Epithelial cell of esophagus (primary cell): ENCODE measurements around the gene ATXN7.

Experiments used
- DNase-seq: peaks from one replicate; pipeline ENCODE4 v3.0.0; 2010; ENCODE audit warnings: low read depth
- H3K4me3 ChIP-seq: 2 replicates; pipeline ENCODE4 v1.5.1; 2011; ENCODE audit warnings: mild to moderate bottlenecking, low read length, control low read depth
- TF ChIP-seq, protein P1 (sequence below): IDR thresholded peaks from 2 replicates; pipeline ENCODE4 v1.5.1; 2011; ENCODE audit warnings: low read depth, mild to moderate bottlenecking, low read length, control low read depth, inconsistent platforms; ENCODE audit not compliant: insufficient read depth; ENCODE audit errors: missing control alignments

Gene ATXN7

DNA sequence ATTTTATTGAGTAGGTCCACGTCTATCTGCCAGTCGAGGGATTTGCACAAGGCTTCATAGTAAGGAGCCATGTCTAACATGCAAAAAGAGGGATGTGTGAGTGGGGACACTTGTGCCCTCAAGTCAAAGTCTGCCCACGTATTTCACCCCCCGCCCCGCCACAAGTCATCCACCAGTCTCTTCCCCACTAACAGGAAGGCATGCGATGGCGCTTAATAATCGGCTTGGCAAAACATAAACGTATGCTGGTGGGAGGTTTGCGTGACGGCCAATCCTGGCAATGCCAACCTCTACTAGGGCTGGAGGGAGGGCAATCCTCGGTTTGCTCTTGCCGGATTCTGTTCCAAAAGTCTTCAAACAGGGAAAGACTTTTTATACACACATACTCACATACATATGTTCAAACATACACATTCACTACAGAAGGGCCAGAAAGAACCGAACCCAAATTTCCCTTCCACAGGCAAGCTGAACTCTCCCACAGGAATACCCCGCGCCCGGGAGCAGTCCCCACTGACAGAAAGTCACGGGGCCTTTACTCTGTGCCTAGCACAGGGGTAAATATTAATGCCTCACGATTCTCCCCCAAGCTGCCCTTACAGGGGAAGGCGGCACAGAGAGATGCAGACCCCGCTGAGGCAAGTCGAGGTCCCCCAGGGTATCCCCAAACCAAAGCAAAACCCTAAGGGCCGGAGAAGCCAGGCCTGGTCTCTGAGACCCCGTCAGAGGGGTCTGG lies 159.0 kb downstream of the ATXN7 start:
- H3K4me3 ChIP-seq = peak overlapping the region; percentile 95
- TF ChIP-seq, protein P1, sequence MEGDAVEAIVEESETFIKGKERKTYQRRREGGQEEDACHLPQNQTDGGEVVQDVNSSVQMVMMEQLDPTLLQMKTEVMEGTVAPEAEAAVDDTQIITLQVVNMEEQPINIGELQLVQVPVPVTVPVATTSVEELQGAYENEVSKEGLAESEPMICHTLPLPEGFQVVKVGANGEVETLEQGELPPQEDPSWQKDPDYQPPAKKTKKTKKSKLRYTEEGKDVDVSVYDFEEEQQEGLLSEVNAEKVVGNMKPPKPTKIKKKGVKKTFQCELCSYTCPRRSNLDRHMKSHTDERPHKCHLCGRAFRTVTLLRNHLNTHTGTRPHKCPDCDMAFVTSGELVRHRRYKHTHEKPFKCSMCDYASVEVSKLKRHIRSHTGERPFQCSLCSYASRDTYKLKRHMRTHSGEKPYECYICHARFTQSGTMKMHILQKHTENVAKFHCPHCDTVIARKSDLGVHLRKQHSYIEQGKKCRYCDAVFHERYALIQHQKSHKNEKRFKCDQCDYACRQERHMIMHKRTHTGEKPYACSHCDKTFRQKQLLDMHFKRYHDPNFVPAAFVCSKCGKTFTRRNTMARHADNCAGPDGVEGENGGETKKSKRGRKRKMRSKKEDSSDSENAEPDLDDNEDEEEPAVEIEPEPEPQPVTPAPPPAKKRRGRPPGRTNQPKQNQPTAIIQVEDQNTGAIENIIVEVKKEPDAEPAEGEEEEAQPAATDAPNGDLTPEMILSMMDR = no peak
- peak; percentile 51 for DNase-seq

DNA sequence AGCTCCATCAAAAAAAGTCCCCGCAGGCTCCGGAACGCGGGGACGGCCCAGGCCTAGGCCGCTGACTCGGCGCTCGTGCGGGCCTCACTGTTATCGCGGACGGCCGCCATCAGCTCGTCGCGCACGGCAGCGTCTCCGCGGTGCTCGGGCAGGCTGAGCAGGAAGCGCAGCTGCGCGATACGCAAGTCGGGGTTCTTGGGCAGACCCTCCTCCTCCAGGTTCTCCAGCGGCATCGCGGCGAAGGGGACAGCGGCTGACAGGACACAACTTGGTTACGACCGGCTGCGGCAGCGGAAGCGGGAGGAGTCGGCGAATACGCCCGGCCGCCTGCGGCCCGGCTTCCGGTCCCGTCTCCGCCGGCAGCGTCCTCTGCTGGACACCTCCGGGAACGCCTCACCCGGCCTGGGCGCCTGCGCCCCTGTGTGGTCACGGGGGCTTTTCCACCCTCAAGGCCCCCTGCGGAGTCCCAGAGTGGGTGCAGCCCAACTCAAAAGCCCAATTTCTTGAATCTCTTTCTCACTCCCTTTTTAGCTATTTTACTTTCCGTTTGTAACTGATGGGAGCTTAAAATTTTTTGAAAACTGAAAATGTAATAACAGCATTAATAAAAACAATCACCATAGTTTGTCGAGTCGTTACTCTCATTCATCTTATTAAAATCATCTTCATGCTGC lies 159.7 kb downstream of the ATXN7 start, which contains the start of gene PSMD6:
TSS of gene PSMD6 (minus strand) at position 308 of the 674 bp plus-strand sequence. CDS start at position 233, 75 bp downstream.
- H3K4me3 ChIP-seq = peak within 1 kb of the TSS; percentile 95
- DNase-seq = peak; percentile 87
- TF ChIP-seq, protein P1 = peak; percentile 94

DNA sequence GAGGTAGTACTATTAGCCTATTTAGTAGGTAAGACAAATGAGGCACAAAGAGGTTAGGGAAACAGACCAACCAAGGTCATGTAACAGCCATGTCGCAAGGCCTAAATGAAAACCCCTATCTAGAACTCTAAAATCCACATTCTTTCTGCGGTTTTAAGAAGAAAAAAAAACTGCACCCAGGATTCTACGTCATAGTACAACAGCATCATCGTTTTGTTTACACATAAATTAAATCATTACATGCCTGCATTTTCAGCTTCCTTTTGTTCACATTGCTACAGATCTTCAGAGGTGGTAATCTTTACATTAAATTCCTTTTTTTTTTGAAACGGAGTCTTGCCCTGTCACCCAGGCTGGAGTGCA lies 160.2 kb downstream of the ATXN7 start:
- H3K4me3 ChIP-seq = no peak overlapping the region

DNA sequence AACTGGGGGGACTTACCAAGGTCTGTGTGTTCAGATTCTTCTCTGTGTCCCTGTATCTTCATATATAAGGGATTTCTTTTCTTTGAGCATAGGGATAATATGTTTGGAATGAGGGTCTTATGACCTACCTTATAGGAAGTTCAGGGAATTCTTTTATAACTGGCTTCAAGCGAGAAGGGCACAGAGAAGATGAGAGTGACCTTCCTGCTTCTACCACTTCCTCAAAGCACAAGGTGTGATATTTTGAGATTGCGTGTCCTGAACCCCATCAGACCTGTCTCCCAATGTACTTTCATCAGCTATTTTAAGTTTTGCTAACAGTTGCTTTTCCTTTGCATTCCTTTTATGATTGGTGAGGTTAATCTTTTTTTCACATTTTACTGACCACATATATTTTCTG lies 162.7 kb downstream of the ATXN7 start:
- TF ChIP-seq, protein P1 = no peak
- H3K4me3 ChIP-seq = no peak overlapping the region
- DNase-seq = no peak

More for the DNA sequence above, 160.2 kb downstream of the ATXN7 start:
- DNase-seq = no peak
- TF ChIP-seq, protein P1 = no peak

DNA sequence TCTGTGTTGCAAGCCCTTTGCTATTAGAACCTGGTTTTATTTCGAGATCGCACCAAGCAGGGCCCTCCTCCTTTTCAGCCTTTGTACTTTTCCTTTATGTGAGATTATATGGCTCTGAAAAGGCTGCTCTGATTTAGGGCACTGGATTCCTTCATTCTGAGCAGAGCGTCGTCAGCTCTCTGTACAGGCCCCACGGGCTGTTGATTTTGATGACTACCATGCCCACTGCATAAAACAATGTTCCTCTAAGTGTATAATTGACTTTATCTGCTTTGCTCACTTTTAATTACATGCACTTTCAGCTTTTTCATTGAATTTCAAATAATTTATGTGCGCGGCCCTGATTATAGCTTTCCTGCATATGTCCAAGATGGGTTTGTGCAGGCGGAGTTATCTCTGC lies 164.0 kb downstream of the ATXN7 start:
- H3K4me3 ChIP-seq = no peak overlapping the region
- DNase-seq = no peak
- TF ChIP-seq, protein P1 = no peak

DNA sequence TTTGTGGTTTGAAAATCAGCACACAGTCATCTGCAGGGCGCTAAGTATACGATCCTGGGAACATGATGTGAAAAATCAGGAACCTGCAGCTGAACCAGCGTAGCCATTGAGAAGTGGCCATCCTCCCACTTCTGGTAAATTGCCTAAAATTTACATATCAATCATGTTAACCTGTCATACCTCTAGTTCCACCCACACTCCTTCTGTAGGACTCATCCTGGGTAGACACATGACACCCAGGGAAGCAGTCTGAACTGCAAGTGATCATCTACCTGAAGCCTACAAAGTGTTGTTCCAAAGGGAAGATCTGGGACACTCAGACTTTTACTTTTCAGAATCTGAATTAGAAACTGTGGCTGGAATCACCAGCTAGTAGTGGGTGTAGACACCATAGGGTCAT lies 165.1 kb downstream of the ATXN7 start:
- peak; percentile 34 for DNase-seq
- H3K4me3 ChIP-seq = no peak overlapping the region
- TF ChIP-seq, protein P1 = no peak

DNA sequence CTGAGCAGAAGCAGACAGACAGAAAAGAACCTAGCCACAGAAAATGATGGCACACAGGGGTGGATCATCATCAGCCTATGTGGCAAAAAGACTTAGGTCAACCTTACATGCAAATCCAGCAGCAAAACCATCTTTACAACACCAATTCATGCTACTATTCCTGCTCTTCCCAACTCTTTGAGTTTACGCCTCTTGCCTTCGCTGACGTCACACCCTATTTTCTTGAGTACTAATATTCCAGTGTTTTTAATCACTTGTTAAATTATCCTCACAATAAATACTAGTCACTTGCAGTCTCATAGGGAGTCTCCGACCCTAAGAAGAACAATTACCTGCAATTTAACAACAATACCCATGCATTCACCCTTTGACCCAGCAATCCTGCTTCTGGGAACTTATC lies 165.6 kb downstream of the ATXN7 start:
- TF ChIP-seq, protein P1 = no peak
- no peak overlapping the region for H3K4me3 ChIP-seq
- no peak for DNase-seq
